Measurements from ENCODE around the gene CALD1. TPM values are rescaled to one million over a fixed set of nuclear protein-coding genes. Genes with fewer than 3 reads are reported as not detected.

Gene CALD1
- total and polyA plus RNA-seq, 10 donors: 42.4 to 333 (median 212) TPM

- TF ChIP-seq CTCF (IDR thresholded peaks at IDR 0.05 in 8 of 11, conservative IDR thresholded peaks at IDR 0.05 in 3 of 11) (no peak), POLR2A (IDR thresholded peaks at IDR 0.05) (no peak), POLR2AphosphoS5 (IDR thresholded peaks at IDR 0.05) (no peak)
- Histone ChIP-seq H3K4me1 (peaks cover 0 to 18% (median 6%) of the 10 kb centered on the region in 6 donors), H3K4me3 (no peak overlapping the region), H3K27me3 (replicated peaks in 1 of 7) (no peaks in the 10 kb centered on the region), H3K27ac (no peak overlapping the region), H3K36me3 (peaks cover 0 to 48% (median 12%) of the 10 kb centered on the region in 6 donors), H3K9me3 (peaks cover 0 to 4% (median 0%) of the 10 kb centered on the region in 8 donors)
- intact Hi-C loops (cut with DNase I; ENCODE audit: low total_unique reads): loop anchor here (10.0 kb wide), 1 partner anchor 146 kb away; the partner anchor contains the start of gene TMEM140
- 93 to 99% (median 97%) methylated on average over 3 of the region's 3 CpGs for WGBS, 5 donors
- no peak for DNase-seq
These were observed 219.7 kb downstream of the CALD1 start for GRCh38 chr7:134999136-134999535.

GRCh38 chr7:135001390-135002165 lies 222.1 kb downstream of the CALD1 start:
- DNase-seq: no peak
- no peaks in the 10 kb centered on the region for H3K27me3 ChIP-seq (replicated peaks in 1 of 7)
- intact Hi-C loops (cut with DNase I; ENCODE audit: low total_unique reads): no loop called here
- WGBS, 5 donors: 92 to 98% (median 95%) methylated on average over 1 of the region's 1 CpG
- no peaks in the 10 kb centered on the region for H3K4me1 ChIP-seq
- TF ChIP-seq POLR2AphosphoS5 (IDR thresholded peaks at IDR 0.05): no peak
- TF ChIP-seq CTCF (IDR thresholded peaks at IDR 0.05 in 8 of 11, conservative IDR thresholded peaks at IDR 0.05 in 3 of 11): no peak
- TF ChIP-seq POLR2A (IDR thresholded peaks at IDR 0.05): no peak
- no peak overlapping the region for H3K4me3 ChIP-seq
- H3K27ac ChIP-seq: no peak overlapping the region
- peaks cover 0 to 25% (median 4%) of the 10 kb centered on the region in 6 donors for H3K36me3 ChIP-seq
- peaks cover 0 to 4% (median 0%) of the 10 kb centered on the region in 8 donors for H3K9me3 ChIP-seq

- H3K4me1 ChIP-seq: no peaks in the 10 kb centered on the region
- H3K4me3 ChIP-seq: no peak overlapping the region
- H3K27me3 ChIP-seq (replicated peaks in 1 of 7): no peaks in the 10 kb centered on the region
- no peak for DNase-seq
- no peak for TF ChIP-seq POLR2AphosphoS5 (IDR thresholded peaks at IDR 0.05)
- TF ChIP-seq POLR2A (IDR thresholded peaks at IDR 0.05): no peak
- TF ChIP-seq CTCF (IDR thresholded peaks at IDR 0.05 in 8 of 11, conservative IDR thresholded peaks at IDR 0.05 in 3 of 11): no peak
- peaks cover 0 to 7% (median 0%) of the 10 kb centered on the region in 8 donors for H3K9me3 ChIP-seq
- no peak overlapping the region for H3K27ac ChIP-seq
- no peaks in the 10 kb centered on the region for H3K36me3 ChIP-seq
- intact Hi-C loops (cut with DNase I; ENCODE audit: low total_unique reads): no loop called here
These were observed 232.8 kb downstream of the CALD1 start for GRCh38 chr7:135012229-135012628.

Small RNA genes lying within 50 kb of the gene (small RNA-seq; reads per million reads assigned to genes)
- 0 reads per million in 4 donors for gene TUBB3P2

Other genes with a start within 250 kb of the CALD1 start
- not detected for gene AKR1B15, start 230.5 kb upstream of the CALD1 start, total RNA-seq
- not detected for gene AKR1B15, start 230.5 kb upstream of the CALD1 start, polyA plus RNA-seq
- 10 to 100 TPM; 12.0 to 64.4 (median 21.4) TPM for gene BPGM, start 132.8 kb upstream of the CALD1 start, total RNA-seq
- gene BPGM, start 132.8 kb upstream of the CALD1 start, polyA plus RNA-seq: 10 to 100 TPM; 10.6 to 15.2 (median 11.5) TPM
- gene AGBL3, start 206.9 kb downstream of the CALD1 start, total RNA-seq: 10 to 100 TPM in 1 of 7 donors, 1 to 10 TPM in 6; 3.6 to 12.9 (median 5.1) TPM
- gene AGBL3, start 206.9 kb downstream of the CALD1 start, polyA plus RNA-seq: 1 to 10 TPM; 1.2 to 1.5 (median 1.3) TPM

Data from spleen (tissue), 11 donors.